CD8-positive, alpha-beta memory T cell (primary cell): ENCODE measurements around the gene DOK5. TPM values are rescaled to one million over a fixed set of nuclear protein-coding genes. Genes with fewer than 3 reads are reported as not detected.

Source experiments
- CTCF ChIA-PET: fragments of 350-600 bp; sonication (Branson Sonifier 250); formaldehyde crosslinking; loops from one replicate; lab custom pipeline; 2021; ENCODE audit warnings: antibody characterized with exemption; lab: Charles Lee
- POLR2A ChIA-PET: fragments of 350-600 bp; sonication (Branson Sonifier 250); formaldehyde crosslinking; loops from one replicate; lab custom pipeline; 2021; ENCODE audit warnings: antibody characterized with exemption; lab: Charles Lee
- DNase-seq, 5 donors: peaks; one replicate each; pipeline versions ENCODE4 v3.0.0 to v3.0.0-alpha.2; 2020 to 2022; ENCODE audit warnings: mixed read lengths in 1 of 5
- H3K27ac ChIP-seq: one replicate; pipeline ENCODE4 v1.7.0; 2013; ENCODE audit warnings: low read depth, mild to moderate bottlenecking, low read length, moderate library complexity
- H3K27me3 ChIP-seq: 2 replicates; pipeline ENCODE4 v1.7.0; 2013; ENCODE audit warnings: low read length, mild to moderate bottlenecking; ENCODE audit not compliant: insufficient read depth, poor library complexity, severe bottlenecking
- H3K36me3 ChIP-seq: 2 replicates; pipeline ENCODE4 v1.7.0; 2013; ENCODE audit warnings: mild to moderate bottlenecking, low read length, moderate library complexity; ENCODE audit not compliant: insufficient read depth
- H3K4me1 ChIP-seq: 2 replicates; pipeline ENCODE4 v1.7.0; 2013; ENCODE audit warnings: mild to moderate bottlenecking, low read length, moderate library complexity; ENCODE audit not compliant: insufficient read depth
- H3K4me3 ChIP-seq: 2 replicates; pipeline ENCODE4 v1.7.0; 2013; ENCODE audit warnings: mild to moderate bottlenecking, low read length
- H3K9me3 ChIP-seq: 2 replicates; pipeline ENCODE4 v1.7.0; 2013; ENCODE audit warnings: mild to moderate bottlenecking, low read length
- H3K27ac Mint-ChIP-seq, 8 donors: one replicate each; pipeline ENCODE4 v1.8.0; 2020 to 2021; ENCODE audit warnings: mixed read lengths in 8 of 8, mild to moderate bottlenecking in 6 of 8, inconsistent platforms in 3 of 8, moderate library complexity in 3 of 8
- H3K27me3 Mint-ChIP-seq, 2 donors: one replicate each; pipeline ENCODE4 v1.8.0; 2020 to 2021; ENCODE audit warnings: mixed read lengths in 2 of 2, mild to moderate bottlenecking in 1 of 2, moderate library complexity in 1 of 2
- H3K36me3 Mint-ChIP-seq, 3 donors: one replicate each; pipeline ENCODE4 v1.8.0; 2020 to 2021; ENCODE audit warnings: mixed read lengths in 3 of 3, inconsistent platforms in 1 of 3, mild to moderate bottlenecking in 1 of 3
- H3K4me1 Mint-ChIP-seq, 3 donors: one replicate each; pipeline ENCODE4 v1.8.0; 2020 to 2021; ENCODE audit warnings: mixed read lengths in 3 of 3, inconsistent platforms in 1 of 3, mild to moderate bottlenecking in 1 of 3
- H3K4me3 Mint-ChIP-seq, 7 donors: one replicate each; pipeline ENCODE4 v1.8.0; 2020 to 2021; ENCODE audit warnings: mixed read lengths in 7 of 7, mild to moderate bottlenecking in 6 of 7, moderate library complexity in 4 of 7, inconsistent platforms in 2 of 7
- H3K9me3 Mint-ChIP-seq, 5 donors: one replicate each; pipeline ENCODE4 v1.8.0; 2020 to 2022; ENCODE audit warnings: mixed read lengths in 5 of 5, mild to moderate bottlenecking in 3 of 5, moderate library complexity in 2 of 5, inconsistent platforms in 1 of 5
- polyA plus RNA-seq: library from polyadenylated mRNA; unstranded; fragments of 300-500 nt; fragmentation: Illumina TruSeq; gene quantifications from one replicate; pipeline ENCODE4 v1.2.3, GENCODE V29; 2021
- total RNA-seq, 2 experiments: library from RNA; stranded (reverse); gene quantifications; one replicate each; pipeline ENCODE4 v1.2.3, GENCODE V29; 2021

DOK5 gene
- total and polyA plus RNA-seq, 3 experiments from 2014 or later, result 4.8 to 5.1 TPM; not detected in 1

DNA sequence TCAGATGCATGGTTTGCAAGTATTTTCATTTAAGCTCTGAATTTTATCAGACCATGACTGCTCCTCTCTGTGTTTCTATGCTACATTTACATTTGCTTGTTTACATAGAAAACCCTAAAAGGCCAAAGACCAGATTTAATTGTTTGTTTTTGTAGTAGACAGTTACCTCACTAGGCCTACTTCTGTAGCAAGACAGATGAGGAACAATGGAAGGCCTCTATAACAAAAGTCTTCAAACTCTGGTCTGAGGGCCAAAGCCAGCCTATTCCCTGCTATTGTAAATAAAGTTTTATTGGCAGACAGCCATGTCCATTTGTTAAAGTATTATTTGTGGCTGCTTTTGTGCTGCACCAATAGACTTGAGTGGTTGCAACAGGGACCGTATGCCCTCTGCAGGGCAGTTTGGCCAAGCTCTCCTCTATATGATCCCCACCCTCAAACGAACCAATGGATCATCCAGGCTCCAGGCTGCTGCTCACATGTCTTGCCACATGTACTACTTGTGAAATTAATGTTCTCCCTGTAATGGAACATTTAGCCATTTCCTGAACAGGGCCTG, 182.0 kb downstream of the DOK5 start:
- Histone ChIP-seq H3K36me3 (no peaks in the 10 kb centered on the region), H3K9me3 (no peaks in the 10 kb centered on the region), H3K4me1 (no peaks in the 10 kb centered on the region), H3K27me3 (no peaks in the 10 kb centered on the region), H3K27ac (no peak overlapping the region), H3K4me3 (no peak overlapping the region)
- Mint-ChIP-seq H3K4me1 (no peaks in the 10 kb centered on the region), H3K27me3 (peaks cover 7 to 18% of the 10 kb centered on the region in 2 donors), H3K4me3 (no peak overlapping the region), H3K9me3 (peaks cover 0 to 2% (median 0%) of the 10 kb centered on the region in 5 donors), H3K27ac (no peak overlapping the region), H3K36me3 (no peaks in the 10 kb centered on the region)
- ChIA-PET POLR2A (no interaction called here), CTCF (no interaction called here)
- no peak for DNase-seq

DNA sequence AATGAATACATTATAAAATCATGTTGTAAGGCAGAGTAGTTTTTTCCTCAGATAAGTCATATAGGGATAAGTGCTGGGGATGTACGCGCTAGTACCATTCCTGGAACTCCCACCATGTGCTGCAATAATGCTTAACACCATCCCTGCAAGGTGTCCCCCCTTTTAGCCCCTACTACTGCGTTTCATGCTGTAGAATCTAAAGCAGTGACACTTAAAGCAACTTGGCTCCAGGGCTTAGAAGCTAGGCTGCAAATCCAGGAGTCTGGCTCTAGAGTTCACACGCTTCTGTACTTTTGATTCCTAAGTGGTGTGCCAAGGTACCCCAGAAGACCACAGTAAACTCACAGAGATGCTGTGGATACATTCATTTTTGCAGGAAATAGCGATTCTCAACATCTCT, 183.1 kb downstream of the DOK5 start:
- Mint-ChIP-seq H3K9me3 (peaks cover 0 to 2% (median 0%) of the 10 kb centered on the region in 5 donors), H3K27ac (no peak overlapping the region), H3K36me3 (no peaks in the 10 kb centered on the region), H3K4me3 (no peak overlapping the region), H3K4me1 (no peaks in the 10 kb centered on the region), H3K27me3 (peaks cover 7 to 27% of the 10 kb centered on the region in 2 donors)
- Histone ChIP-seq H3K27ac (no peak overlapping the region), H3K4me3 (no peak overlapping the region), H3K36me3 (no peaks in the 10 kb centered on the region), H3K4me1 (no peaks in the 10 kb centered on the region), H3K9me3 (no peaks in the 10 kb centered on the region), H3K27me3 (no peaks in the 10 kb centered on the region)
- CTCF ChIA-PET, result no interaction called here
- no peak for DNase-seq
- POLR2A ChIA-PET, result no interaction called here

DNA sequence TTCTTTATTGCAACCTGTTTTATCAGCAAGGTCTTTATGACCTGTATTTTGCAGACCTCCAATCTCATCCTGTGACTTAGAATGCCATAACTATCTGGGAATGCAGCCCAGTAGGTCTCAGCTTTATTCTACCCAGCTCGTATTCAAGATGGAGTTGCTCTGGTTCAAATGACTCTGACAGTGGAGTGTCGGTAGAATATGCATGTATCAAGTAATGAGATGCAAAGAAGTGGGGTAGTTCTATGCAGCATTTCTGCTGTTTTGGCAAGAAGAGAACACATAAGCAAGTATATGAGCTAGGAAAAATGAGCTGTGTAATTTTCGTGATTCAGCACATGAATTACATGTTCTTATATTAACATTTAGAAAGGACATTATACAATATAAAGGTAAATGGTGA, 185.9 kb downstream of the DOK5 start:
- H3K36me3 Mint-ChIP-seq, result no peaks in the 10 kb centered on the region
- no peak overlapping the region for H3K4me3 Mint-ChIP-seq
- peaks cover 7 to 35% of the 10 kb centered on the region in 2 donors for H3K27me3 Mint-ChIP-seq
- no peaks in the 10 kb centered on the region for H3K4me1 Mint-ChIP-seq
- no peaks in the 10 kb centered on the region for H3K36me3 ChIP-seq
- DNase-seq, result no peak
- H3K4me1 ChIP-seq, result no peaks in the 10 kb centered on the region
- H3K27me3 ChIP-seq, result no peaks in the 10 kb centered on the region
- no peak overlapping the region for H3K27ac Mint-ChIP-seq
- POLR2A ChIA-PET, result no interaction called here
- H3K4me3 ChIP-seq, result no peak overlapping the region
- H3K27ac ChIP-seq, result no peak overlapping the region
- no peaks in the 10 kb centered on the region for H3K9me3 ChIP-seq
- peaks cover 0 to 4% (median 0%) of the 10 kb centered on the region in 5 donors for H3K9me3 Mint-ChIP-seq
- CTCF ChIA-PET, result no interaction called here

DNA sequence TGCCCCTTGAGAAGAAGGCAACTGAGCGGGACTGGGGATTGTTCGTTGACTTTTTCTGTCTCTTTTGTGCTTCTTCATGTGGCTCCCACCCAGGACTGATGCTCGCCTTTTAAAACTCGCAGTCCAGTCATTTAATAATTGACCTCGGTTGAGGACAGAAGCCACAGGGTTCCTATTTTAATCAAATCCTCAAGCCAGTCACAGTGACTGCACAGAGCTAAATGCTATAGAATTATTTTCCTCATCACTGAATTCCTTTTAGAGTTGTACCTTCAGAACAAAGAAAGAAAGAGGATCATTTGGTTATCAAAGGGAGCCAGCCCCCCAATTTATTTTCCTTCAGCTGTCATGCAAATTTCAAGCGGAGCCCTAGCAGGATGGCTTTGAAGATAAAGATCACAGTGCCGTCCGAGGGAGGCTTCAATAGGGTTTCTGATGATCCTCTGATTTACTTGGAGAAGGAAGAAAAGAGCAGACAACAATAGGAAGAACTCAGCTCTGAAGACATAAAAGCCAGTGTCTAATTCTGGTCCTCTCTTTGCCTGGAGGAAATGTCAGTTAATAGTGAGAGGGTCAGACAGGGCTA, 186.6 kb downstream of the DOK5 start:
- no peaks in the 10 kb centered on the region for H3K36me3 ChIP-seq
- no peaks in the 10 kb centered on the region for H3K27me3 ChIP-seq
- H3K27me3 Mint-ChIP-seq, result peaks cover 5 to 34% of the 10 kb centered on the region in 2 donors
- POLR2A ChIA-PET, result no interaction called here
- H3K27ac Mint-ChIP-seq, result no peak overlapping the region
- H3K4me3 ChIP-seq, result no peak overlapping the region
- H3K27ac ChIP-seq, result no peak overlapping the region
- CTCF ChIA-PET, result no interaction called here
- no peaks in the 10 kb centered on the region for H3K4me1 ChIP-seq
- no peaks in the 10 kb centered on the region for H3K4me1 Mint-ChIP-seq
- peaks cover 0 to 4% (median 0%) of the 10 kb centered on the region in 5 donors for H3K9me3 Mint-ChIP-seq
- H3K36me3 Mint-ChIP-seq, result no peaks in the 10 kb centered on the region
- DNase-seq, result no peak
- no peak overlapping the region for H3K4me3 Mint-ChIP-seq
- no peaks in the 10 kb centered on the region for H3K9me3 ChIP-seq

DNA sequence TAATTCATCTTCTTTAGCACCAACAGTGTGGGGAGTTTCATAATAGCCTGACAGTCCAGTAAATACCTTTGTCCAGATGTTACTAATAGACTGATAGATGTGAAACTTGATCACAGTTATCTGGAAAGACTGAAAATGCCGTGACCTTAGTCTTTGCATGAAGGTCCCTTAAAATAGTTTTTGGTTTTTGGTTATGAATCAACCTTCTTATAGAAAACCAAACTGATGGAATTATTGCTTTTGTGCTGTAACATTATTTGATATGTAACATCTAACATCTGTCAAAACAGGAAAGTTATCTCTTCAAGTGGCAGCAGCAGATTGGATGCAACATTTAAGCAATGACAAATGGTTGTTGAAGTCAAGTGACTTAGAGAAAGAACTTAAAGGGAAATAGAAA, 190.4 kb downstream of the DOK5 start:
- no peak for DNase-seq
- H3K27ac Mint-ChIP-seq, result no peak overlapping the region
- H3K4me3 ChIP-seq, result no peak overlapping the region
- POLR2A ChIA-PET, result no interaction called here
- H3K4me1 ChIP-seq, result no peaks in the 10 kb centered on the region
- no peak overlapping the region for H3K27ac ChIP-seq
- CTCF ChIA-PET, result no interaction called here
- no peaks in the 10 kb centered on the region for H3K27me3 ChIP-seq
- no peak overlapping the region for H3K4me3 Mint-ChIP-seq
- H3K36me3 Mint-ChIP-seq, result no peaks in the 10 kb centered on the region
- peaks cover 3 to 5% (median 5%) of the 10 kb centered on the region in 3 donors for H3K4me1 Mint-ChIP-seq
- H3K36me3 ChIP-seq, result no peaks in the 10 kb centered on the region
- peaks cover 0 to 2% (median 0%) of the 10 kb centered on the region in 5 donors for H3K9me3 Mint-ChIP-seq
- H3K9me3 ChIP-seq, result no peaks in the 10 kb centered on the region
- peaks cover 4 to 39% of the 10 kb centered on the region in 2 donors for H3K27me3 Mint-ChIP-seq

DNA sequence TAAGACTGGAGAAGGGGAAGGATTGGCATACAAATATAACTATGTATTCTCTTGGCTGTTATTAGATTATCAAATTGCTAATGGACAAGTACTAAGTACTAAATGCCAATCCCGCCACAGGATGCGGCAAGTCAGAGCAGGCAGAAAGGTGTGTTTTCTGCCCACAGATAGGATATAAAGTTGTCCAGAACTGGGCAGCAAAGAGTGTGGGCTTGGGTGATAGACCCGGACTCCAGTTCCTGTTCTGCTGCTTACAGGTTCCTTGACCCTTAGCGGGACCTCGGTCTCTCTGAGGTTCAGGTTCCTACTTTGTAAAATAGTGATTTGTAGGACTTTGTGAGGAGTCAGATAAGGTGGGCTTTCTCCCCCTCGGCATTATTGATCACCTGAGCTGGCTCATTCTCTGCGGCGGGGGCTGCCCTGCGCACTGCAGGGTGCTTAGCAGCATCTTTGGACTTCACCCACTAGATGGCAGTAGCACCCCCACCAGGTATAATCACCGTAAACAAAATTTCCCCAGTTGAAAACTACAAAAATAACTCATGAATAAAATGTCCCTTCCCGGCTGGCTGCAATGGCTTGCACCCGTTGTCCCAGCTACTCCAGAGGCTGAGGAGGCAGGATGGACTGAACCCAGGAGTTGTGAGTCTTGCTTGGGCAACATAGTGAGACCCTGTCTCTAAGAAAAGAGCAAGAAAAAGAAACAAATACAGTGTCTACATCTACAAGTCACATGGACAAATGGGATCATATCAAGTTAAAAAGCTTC, 193.1 kb downstream of the DOK5 start:
- CTCF ChIA-PET, result interaction anchor here (1.4 kb wide), 2 partner anchors 14 to 21 kb away, joined by 3 to 4 read pairs; no protein-coding TSS in a partner anchor
- Mint-ChIP-seq H3K27me3 (peaks cover 2 to 24% of the 10 kb centered on the region in 2 donors), H3K36me3 (no peaks in the 10 kb centered on the region), H3K4me1 (peaks cover 3 to 5% (median 5%) of the 10 kb centered on the region in 3 donors), H3K27ac (no peak overlapping the region), H3K9me3 (peaks cover 0 to 2% (median 0%) of the 10 kb centered on the region in 5 donors), H3K4me3 (no peak overlapping the region)
- no peaks in the 10 kb centered on the region for H3K9me3 ChIP-seq
- no peak for DNase-seq
- no peaks in the 10 kb centered on the region for H3K4me1 ChIP-seq
- H3K27me3 ChIP-seq, result no peaks in the 10 kb centered on the region
- POLR2A ChIA-PET, result no interaction called here
- no peak overlapping the region for H3K27ac ChIP-seq
- no peak overlapping the region for H3K4me3 ChIP-seq
- H3K36me3 ChIP-seq, result no peaks in the 10 kb centered on the region

DNA sequence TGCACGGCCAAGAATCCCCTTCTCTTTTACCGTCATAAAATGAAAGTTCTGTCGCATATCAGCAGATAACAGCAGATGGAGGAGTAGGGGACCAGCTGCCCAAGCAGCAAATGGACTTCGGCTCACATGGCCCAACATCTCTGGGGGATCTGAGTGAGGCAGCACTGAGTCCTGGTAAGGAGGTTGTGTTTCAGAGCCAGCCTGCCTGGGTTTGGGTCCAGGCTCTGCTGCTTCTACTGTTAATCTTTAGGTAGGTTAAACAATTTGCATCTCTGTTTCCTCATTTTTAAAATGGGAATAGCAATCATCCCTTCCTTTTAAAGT, 193.6 kb downstream of the DOK5 start:
- DNase-seq, result no peak
- Histone ChIP-seq H3K4me1 (no peaks in the 10 kb centered on the region), H3K4me3 (no peak overlapping the region), H3K36me3 (no peaks in the 10 kb centered on the region), H3K9me3 (no peaks in the 10 kb centered on the region), H3K27me3 (no peaks in the 10 kb centered on the region), H3K27ac (no peak overlapping the region)
- Mint-ChIP-seq H3K27me3 (peaks cover 2 to 19% of the 10 kb centered on the region in 2 donors), H3K9me3 (no peaks in the 10 kb centered on the region), H3K4me3 (no peak overlapping the region), H3K27ac (no peak overlapping the region), H3K4me1 (peaks cover 3 to 5% (median 5%) of the 10 kb centered on the region in 3 donors), H3K36me3 (no peaks in the 10 kb centered on the region)
- ChIA-PET CTCF (interaction anchor here (1.4 kb wide), 2 partner anchors 14 to 21 kb away, joined by 3 to 4 read pairs; no protein-coding TSS in a partner anchor), POLR2A (no interaction called here)

DNA sequence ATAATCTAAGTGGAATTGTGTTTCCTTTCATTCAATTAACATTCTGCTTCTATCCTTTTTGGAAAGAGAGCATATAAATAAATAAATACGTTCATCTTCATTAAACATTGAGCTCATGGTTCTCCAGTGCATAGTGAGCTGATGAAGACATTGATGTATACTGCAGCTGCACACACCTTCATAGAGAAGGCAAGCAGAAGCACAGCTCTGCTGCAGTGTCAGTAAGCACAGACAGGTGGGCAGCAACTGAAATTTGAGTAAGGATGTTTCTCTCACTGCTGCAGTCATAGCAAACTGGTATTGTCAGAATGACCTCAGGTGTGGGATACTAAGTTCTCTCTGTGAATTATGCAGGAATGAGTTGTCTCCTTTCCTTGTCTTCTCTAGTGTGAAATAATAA, 202.9 kb downstream of the DOK5 start:
- H3K4me3 Mint-ChIP-seq, result no peak overlapping the region
- H3K4me1 ChIP-seq, result no peaks in the 10 kb centered on the region
- ChIA-PET POLR2A (no interaction called here), CTCF (no interaction called here)
- H3K36me3 ChIP-seq, result no peaks in the 10 kb centered on the region
- no peaks in the 10 kb centered on the region for H3K36me3 Mint-ChIP-seq
- H3K9me3 Mint-ChIP-seq, result no peaks in the 10 kb centered on the region
- H3K4me1 Mint-ChIP-seq, result peaks cover 0 to 4% (median 0%) of the 10 kb centered on the region in 3 donors
- no peak overlapping the region for H3K4me3 ChIP-seq
- no peak overlapping the region for H3K27ac ChIP-seq
- no peaks in the 10 kb centered on the region for H3K27me3 ChIP-seq
- peaks cover 7 to 8% of the 10 kb centered on the region in 2 donors for H3K27me3 Mint-ChIP-seq
- no peak overlapping the region for H3K27ac Mint-ChIP-seq
- DNase-seq, result no peak
- H3K9me3 ChIP-seq, result no peaks in the 10 kb centered on the region
